Suppressor macrophage (primary cell): ENCODE results near the gene CIDEA.

Source experiments
- DNase-seq, 4 experiments: peaks; one replicate each; pipeline ENCODE4 v3.0.0-alpha.2; 2020 to 2022

CIDEA gene

DNA sequence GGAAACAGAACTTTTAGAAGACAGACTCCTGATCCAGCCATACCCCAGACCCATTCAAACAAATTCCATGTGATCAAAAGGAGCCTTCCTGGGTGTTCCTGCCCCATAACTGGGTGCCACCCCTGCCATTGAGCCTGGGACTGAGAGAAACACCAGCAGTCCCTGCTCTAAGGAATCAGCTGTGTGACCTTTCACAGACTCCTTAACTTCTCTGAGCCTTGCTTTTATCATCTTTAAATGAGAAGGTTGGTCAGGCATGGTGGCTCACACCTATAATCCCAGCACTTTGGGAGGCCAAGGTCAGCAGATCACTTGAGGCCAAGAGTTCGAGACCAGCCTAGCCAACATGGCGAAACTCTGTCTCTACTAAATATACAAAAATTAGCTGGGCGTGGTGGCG lies 20.6 kb downstream of the CIDEA start:
- DNase-seq: no peak

GRCh38 chr18:12276736-12277554 lies 22.8 kb downstream of the CIDEA start:
- no peak for DNase-seq

DNA sequence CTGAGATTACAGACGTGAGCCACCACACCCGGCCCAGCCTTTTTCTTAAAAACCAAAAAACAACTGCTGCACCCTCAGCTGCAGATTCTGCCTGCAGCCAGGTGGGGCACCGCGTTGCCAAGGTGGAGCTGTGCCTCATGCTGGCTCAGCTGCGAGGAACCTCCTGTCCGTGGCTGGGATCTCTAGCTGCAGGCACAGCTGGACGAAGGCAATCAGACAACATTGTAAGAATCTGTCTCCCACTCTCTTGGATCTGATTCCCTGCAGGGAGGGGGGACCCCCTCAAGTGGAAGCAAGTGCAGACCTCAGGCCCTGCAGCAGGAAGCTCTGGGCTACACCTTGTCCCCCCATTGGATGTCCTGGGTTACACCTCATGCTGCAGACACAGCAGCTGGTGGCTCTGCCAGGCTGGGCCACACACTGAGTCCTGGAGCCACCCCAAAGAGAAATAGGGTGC lies 24.1 kb downstream of the CIDEA start:
- no peak for DNase-seq

DNA sequence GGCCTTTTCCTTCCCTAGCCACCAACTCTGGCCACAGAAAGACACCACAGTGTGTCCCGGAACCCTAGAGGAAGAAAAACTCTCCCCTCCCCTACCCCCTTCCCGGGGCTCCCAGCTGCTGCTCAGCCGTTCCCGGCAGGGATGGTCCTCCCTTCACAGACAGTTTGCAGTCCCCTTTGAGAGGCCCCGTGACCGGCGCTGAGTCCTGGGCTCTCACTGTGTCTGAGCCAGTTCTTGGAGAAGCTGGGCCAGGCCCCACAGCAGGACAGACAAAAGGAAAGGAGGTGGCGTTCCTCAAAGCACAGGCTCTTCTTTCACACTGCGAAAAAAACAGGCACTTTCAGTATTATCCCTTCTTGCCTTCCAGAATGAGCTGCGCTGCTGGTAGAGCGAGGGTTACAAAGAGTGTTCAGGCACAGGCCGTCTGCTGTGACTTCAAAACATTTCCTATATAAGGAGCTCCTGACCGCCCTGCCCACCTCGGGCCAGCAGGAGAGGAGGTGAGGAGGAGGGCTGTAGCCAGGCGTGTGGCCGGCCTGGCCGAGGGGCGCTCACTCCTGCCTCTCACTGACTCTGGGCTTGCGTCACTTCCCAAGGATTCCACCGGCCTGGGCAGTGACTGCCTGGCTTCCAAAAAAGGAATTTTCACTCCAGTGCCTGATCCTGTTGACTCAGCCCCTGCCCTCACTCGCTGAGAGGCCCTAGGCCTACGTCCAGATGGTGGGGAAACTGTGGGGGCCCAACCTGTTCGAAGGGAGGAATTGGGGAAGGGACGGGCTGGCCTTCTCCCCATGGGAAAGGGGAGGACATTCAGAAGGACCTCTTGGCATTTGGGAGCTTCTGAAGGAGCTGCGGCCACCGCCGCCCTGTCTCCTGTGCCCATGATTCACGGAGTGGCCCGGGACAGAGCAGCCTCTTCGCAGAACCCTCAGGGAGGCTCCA lies 24.9 kb downstream of the CIDEA start:
- DNase-seq: no peak

DNA sequence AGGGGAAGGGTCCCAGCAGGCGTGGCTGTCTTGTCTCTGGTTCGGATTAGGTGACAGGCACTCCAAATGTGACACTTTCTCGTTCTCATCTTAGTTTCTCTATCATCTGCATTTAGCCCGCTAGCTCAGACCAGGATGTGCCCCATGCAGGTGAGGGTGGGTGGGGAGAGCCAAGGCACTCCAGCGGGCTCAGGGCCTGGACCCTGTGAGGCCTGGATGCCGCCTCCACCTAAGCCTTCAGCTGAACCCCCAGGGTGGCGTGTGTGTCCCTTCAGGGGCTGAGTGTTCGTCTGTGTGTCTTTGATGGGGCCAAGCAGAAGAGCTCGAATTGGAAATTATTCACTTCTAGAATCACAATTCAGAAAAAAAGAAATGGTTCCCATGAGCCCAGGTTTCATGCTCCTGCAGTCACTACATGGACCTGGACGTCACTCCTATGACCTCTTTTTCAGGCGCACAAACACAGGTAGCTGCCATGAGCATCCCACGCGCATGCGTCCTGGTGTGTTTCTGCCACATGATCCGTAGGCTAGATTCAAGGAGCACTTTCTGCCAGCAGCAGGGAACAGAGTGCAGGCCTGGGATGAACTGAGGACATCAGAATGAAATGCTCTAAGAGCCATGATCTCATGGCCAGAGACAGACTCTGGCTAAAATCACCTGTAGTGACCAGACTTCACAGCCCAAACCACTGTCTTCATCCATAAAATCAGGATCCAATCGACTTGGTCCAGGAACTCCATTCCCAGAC lies 25.8 kb downstream of the CIDEA start:
- DNase-seq: no peak

DNA sequence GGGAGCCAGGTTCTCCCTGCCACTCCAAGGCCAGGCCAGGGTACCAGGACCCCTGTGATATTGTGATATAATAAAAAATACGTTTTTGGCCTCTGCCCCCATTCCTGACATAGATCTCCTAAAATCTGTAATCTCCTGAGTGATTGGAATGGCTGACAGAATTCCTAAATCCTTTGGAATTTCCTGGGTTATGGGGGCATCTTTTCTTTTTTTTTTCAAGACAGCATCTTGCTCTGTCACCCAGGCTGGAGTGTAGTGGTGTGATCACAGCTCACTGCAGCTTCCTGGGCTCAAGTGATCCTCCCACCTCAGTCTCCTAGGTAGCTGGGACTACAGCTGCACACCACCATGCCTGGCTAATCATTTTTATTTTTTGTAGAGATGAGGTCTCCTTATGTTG lies 27.7 kb downstream of the CIDEA start:
- no peak for DNase-seq

- DNase-seq: no peak
Measured at GRCh38 chr18:12282442-12283039, 28.4 kb downstream of the CIDEA start.

- no peak for DNase-seq
Measured at GRCh38 chr18:12283256-12283655, 29.1 kb downstream of the CIDEA start.

- DNase-seq: no peak
Measured at GRCh38 chr18:12283666-12284065, 29.5 kb downstream of the CIDEA start.

GRCh38 chr18:12287131-12287681 lies 33.0 kb downstream of the CIDEA start:
- DNase-seq: no peak

GRCh38 chr18:12287684-12288402 lies 33.7 kb downstream of the CIDEA start:
- DNase-seq: peak; percentile 45 to 69 (median 62)

GRCh38 chr18:12288403-12288755 lies 34.2 kb downstream of the CIDEA start:
- DNase-seq: no peak

GRCh38 chr18:12290086-12290485 lies 35.9 kb downstream of the CIDEA start:
- no peak for DNase-seq

- no peak for DNase-seq
Measured at GRCh38 chr18:12291161-12291560, 37.0 kb downstream of the CIDEA start.

GRCh38 chr18:12291690-12292089 lies 37.5 kb downstream of the CIDEA start:
- DNase-seq: no peak

DNA sequence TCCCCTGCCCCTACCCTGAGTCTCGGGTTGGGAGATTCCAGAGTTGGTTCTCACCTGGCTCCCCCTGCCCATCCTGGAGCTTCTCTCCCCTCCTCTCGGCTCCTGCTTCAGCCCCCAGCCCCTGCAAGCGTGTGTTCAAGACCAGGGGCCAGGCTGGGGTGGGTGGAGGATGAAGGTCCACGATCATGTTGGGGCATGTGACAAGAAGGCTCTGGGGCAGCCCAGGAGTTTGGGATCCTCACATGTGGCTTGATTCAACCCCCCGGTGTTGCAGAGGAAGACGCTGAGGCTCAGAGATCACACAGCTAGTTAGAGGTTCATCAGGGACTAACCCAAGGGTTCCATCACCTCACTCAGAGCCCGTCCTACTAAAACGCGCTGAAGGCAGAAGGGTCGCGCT lies 39.7 kb downstream of the CIDEA start:
- DNase-seq: no peak

- no peak for DNase-seq
Measured at GRCh38 chr18:12295389-12296086, 41.4 kb downstream of the CIDEA start.

- DNase-seq: no peak
Measured at GRCh38 chr18:12296087-12296403, 41.9 kb downstream of the CIDEA start.

GRCh38 chr18:12296457-12296856 lies 42.3 kb downstream of the CIDEA start:
- no peak for DNase-seq

GRCh38 chr18:12299862-12300261 lies 45.7 kb downstream of the CIDEA start:
- DNase-seq: no peak
